ENCODE results near the gene CPN2. TPM values are rescaled to one million over a fixed set of nuclear protein-coding genes. Genes with fewer than 3 reads are reported as not detected.

CPN2 gene
- total and polyA plus RNA-seq, 4 donors: not detected

DNA sequence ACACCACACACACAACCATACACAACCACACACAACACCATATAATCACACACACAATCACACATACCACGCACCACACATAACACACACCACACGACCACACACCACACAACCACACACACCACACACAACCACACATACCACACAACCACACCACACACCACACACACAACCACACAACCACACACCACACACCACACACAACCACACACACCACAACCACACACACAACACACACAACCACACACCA lies 24.2 kb downstream of the CPN2 start:
- TF ChIP-seq, protein P1, sequence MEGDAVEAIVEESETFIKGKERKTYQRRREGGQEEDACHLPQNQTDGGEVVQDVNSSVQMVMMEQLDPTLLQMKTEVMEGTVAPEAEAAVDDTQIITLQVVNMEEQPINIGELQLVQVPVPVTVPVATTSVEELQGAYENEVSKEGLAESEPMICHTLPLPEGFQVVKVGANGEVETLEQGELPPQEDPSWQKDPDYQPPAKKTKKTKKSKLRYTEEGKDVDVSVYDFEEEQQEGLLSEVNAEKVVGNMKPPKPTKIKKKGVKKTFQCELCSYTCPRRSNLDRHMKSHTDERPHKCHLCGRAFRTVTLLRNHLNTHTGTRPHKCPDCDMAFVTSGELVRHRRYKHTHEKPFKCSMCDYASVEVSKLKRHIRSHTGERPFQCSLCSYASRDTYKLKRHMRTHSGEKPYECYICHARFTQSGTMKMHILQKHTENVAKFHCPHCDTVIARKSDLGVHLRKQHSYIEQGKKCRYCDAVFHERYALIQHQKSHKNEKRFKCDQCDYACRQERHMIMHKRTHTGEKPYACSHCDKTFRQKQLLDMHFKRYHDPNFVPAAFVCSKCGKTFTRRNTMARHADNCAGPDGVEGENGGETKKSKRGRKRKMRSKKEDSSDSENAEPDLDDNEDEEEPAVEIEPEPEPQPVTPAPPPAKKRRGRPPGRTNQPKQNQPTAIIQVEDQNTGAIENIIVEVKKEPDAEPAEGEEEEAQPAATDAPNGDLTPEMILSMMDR (IDR thresholded peaks at IDR 0.05; ENCODE audit: control extremely low read depth, extremely low read depth): no peak
- ATAC-seq (ENCODE audit: insufficient read depth, low FRiP score) (no peak), DNase-seq (peak in 1 of 3 donors; percentile 68)
- H3K27ac ChIP-seq (ENCODE audit: low read depth in 1 of 2, low read length in 1 of 2): no peak overlapping the region
- no peak overlapping the region for H3K9ac ChIP-seq (ENCODE audit: insufficient read depth in 1 of 2, low read length in 2 of 2)
- no peaks in the 10 kb centered on the region for H3K9me3 ChIP-seq (ENCODE audit: control insufficient read depth in 4 of 4, insufficient read depth in 3 of 4, low read length in 3 of 4)
- no peaks in the 10 kb centered on the region for H3K36me3 ChIP-seq (ENCODE audit: control insufficient read depth in 4 of 4, insufficient read depth in 4 of 4, low read length in 4 of 4)
- H3K4me3 ChIP-seq: no peak overlapping the region
- WGBS, 2 donors: 91 to 93% methylated on average over 2 of the region's 2 CpGs
- H3K27me3 ChIP-seq (ENCODE audit: control insufficient read depth in 3 of 3, insufficient read depth in 3 of 3, low read length in 2 of 3): peaks cover 0 to 3% (median 0%) of the 10 kb centered on the region in 3 donors
- peaks cover 0 to 20% (median 0%) of the 10 kb centered on the region in 5 donors for H3K4me1 ChIP-seq (ENCODE audit: control insufficient read depth in 5 of 5, insufficient read depth in 5 of 5, low read length in 5 of 5)

DNA sequence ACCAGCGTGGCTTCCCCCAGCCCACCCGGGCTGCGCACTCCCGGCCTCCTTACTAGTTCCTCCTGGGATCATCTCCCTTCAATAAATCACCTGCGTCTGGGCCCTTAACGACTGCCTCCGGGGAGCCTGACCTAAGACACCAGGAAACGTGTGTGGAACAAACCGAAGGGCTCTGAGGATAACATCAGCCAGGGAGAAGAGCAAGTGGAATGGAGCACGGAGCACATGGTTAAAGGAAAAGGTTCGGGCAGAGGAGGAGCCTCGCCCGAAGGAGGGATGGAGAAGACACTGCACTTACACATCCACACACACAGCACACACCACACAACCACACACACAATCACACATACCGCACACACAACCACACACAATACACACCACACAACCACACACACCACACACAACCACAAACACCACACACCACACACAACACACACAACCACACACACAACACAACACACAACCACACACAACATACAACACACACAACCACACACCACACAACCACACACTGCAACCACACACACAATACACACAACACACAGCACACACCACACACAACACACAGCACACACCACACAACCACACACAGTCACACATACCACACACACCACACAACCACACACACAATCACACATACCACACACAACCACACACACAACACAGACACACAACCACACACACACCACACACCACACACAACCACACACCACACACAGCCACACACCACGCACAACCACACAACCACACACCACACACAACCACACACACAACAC lies 24.7 kb downstream of the CPN2 start:
- WGBS, 2 donors: 64 to 72% methylated on average over 15 of the region's 15 CpGs
- H3K4me3 ChIP-seq: no peak overlapping the region
- no peak overlapping the region for H3K9ac ChIP-seq (ENCODE audit: insufficient read depth in 1 of 2, low read length in 2 of 2)
- peaks cover 0 to 3% (median 0%) of the 10 kb centered on the region in 3 donors for H3K27me3 ChIP-seq (ENCODE audit: control insufficient read depth in 3 of 3, insufficient read depth in 3 of 3, low read length in 2 of 3)
- DNase-seq: peak in 1 of 3 donors; percentile 65
- ATAC-seq (ENCODE audit: insufficient read depth, low FRiP score): no peak
- TF ChIP-seq, protein P1 (IDR thresholded peaks at IDR 0.05; ENCODE audit: control extremely low read depth, extremely low read depth): no peak
- no peak overlapping the region for H3K27ac ChIP-seq (ENCODE audit: low read depth in 1 of 2, low read length in 1 of 2)
- H3K4me1 ChIP-seq (ENCODE audit: control insufficient read depth in 5 of 5, insufficient read depth in 5 of 5, low read length in 5 of 5): peaks cover 0 to 20% (median 0%) of the 10 kb centered on the region in 5 donors
- no peaks in the 10 kb centered on the region for H3K36me3 ChIP-seq (ENCODE audit: control insufficient read depth in 4 of 4, insufficient read depth in 4 of 4, low read length in 4 of 4)
- H3K9me3 ChIP-seq (ENCODE audit: control insufficient read depth in 4 of 4, insufficient read depth in 3 of 4, low read length in 3 of 4): no peaks in the 10 kb centered on the region

DNA sequence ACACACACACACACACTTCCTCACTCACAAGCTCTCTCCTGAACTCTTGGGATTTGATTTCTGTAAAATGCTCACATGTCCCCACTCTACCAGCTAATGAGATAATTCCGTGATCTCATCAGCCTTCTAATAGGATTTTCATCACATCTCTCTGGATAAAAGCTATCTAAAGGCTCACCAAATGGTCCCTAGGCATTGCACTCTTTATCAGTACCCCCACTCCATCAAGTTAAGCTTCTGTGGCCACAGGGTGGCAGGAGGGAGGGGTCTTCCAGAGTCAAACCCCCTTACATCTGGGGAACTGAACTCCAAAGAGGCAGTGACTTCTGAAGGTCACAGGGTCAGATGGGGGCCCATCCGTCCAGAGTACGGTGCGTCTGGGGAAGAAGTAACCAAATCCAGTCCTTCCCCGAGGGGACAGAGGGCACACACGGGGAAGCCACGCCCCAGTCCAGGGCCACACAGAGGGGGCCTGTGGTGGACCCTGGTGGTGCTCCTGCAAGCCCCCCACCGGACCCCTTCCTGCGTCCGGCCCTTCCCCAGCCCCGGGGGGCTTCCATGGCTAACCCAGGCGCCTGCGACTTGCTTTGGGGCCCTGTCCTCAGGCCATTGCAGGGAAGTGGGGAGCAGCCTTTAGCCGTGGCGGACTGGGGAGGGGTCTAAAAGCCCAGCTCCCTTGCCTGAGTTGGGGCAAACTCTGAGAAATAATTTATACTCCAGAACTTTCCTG lies 25.5 kb downstream of the CPN2 start:
- Histone ChIP-seq H3K9ac (ENCODE audit: insufficient read depth in 1 of 2, low read length in 2 of 2) (no peak overlapping the region), H3K36me3 (ENCODE audit: control insufficient read depth in 4 of 4, insufficient read depth in 4 of 4, low read length in 4 of 4) (no peaks in the 10 kb centered on the region), H3K4me1 (ENCODE audit: control insufficient read depth in 5 of 5, insufficient read depth in 5 of 5, low read length in 5 of 5) (peaks cover 0 to 16% (median 0%) of the 10 kb centered on the region in 5 donors), H3K27ac (ENCODE audit: low read depth in 1 of 2, low read length in 1 of 2) (no peak overlapping the region), H3K9me3 (ENCODE audit: control insufficient read depth in 4 of 4, insufficient read depth in 3 of 4, low read length in 3 of 4) (no peaks in the 10 kb centered on the region), H3K4me3 (no peak overlapping the region), H3K27me3 (ENCODE audit: control insufficient read depth in 3 of 3, insufficient read depth in 3 of 3, low read length in 2 of 3) (peaks cover 0 to 3% (median 0%) of the 10 kb centered on the region in 3 donors)
- ATAC-seq (ENCODE audit: insufficient read depth, low FRiP score): no peak
- TF ChIP-seq, protein P1 (IDR thresholded peaks at IDR 0.05; ENCODE audit: control extremely low read depth, extremely low read depth): no peak
- whole genome bisulfite sequencing, 2 donors: 85 to 90% methylated on average over 15 of the region's 15 CpGs
- DNase-seq: no peak

Data from lung (tissue), 12 donors.